ENCODE data around the gene PEX11A.

PEX11A gene

GRCh38 chr15:89647191-89647851, 43.2 kb downstream of the PEX11A start:
- Histone ChIP-seq H3K9me3 (ENCODE audit: control insufficient read depth, insufficient read depth, low read depth, low read length) (no peaks in the 10 kb centered on the region), H3K4me1 (ENCODE audit: control insufficient read depth, insufficient read depth, low read length) (no peaks in the 10 kb centered on the region), H3K27ac (ENCODE audit: extremely low read depth, low read depth, low read length) (no peak overlapping the region), H3K36me3 (ENCODE audit: control insufficient read depth in 2 of 2, insufficient read depth in 1 of 2, low read length in 2 of 2) (peaks cover 32 to 81% of the 10 kb centered on the region in 2 experiments), H3K4me3 (ENCODE audit: low read depth, low read length) (no peak overlapping the region)
- CTCF ChIA-PET: interaction anchor here (0.5 to 3.3 kb wide), 32 partner anchors 9 to 861 kb away, joined by 3 to 36 read pairs (median 4); partner anchors contain the start of gene MESP1
- POLR2A ChIA-PET: interaction anchor here (0.9 kb wide), 1 partner anchor 103 kb away, joined by 3 read pairs; no protein-coding TSS in a partner anchor
- no peak for TF ChIP-seq HIC1 (tag by site-specific recombination; IDR thresholded peaks at IDR 0.05)
- TF ChIP-seq ZNF155 (tag by site-specific recombination; IDR thresholded peaks at IDR 0.05): no peak
- TF ChIP-seq ZBTB7A (tag by site-specific recombination; IDR thresholded peaks at IDR 0.05; ENCODE audit: low read depth): peak; percentile 79; the same call in 1 of the 2 replicates
- no peak for TF ChIP-seq ZNF335 (tag by site-specific recombination; conservative IDR thresholded peaks at IDR 0.05)
- TF ChIP-seq PATZ1 (tag by site-specific recombination; IDR thresholded peaks at IDR 0.05): peak; percentile 87
- TF ChIP-seq ZSCAN18 (tag by site-specific recombination; IDR thresholded peaks at IDR 0.05): no peak
- TF ChIP-seq ZNF677 (tag by site-specific recombination; IDR thresholded peaks at IDR 0.05): no peak
- TF ChIP-seq SETDB1 (IDR thresholded peaks at IDR 0.05; ENCODE audit: insufficient read length, low read length): no peak
- no peak for TF ChIP-seq GLI2 (tag by site-specific recombination; IDR thresholded peaks at IDR 0.05; ENCODE audit: borderline replicate concordance, low read depth)
- TF ChIP-seq SP3 (tag by site-specific recombination; IDR thresholded peaks at IDR 0.05): no peak
- peak; percentile 49; the same call in 1 of the 2 replicates for TF ChIP-seq ZNF324 (tag by site-specific recombination; IDR thresholded peaks at IDR 0.05)
- no peak for TF ChIP-seq ZNF513 (tag by site-specific recombination; IDR thresholded peaks at IDR 0.05)
- TF ChIP-seq HOXC10 (CRISPR knock-in tag; IDR thresholded peaks at IDR 0.05): no peak
- TF ChIP-seq ZNF664 (tag by site-specific recombination; IDR thresholded peaks at IDR 0.05): no peak
- TF ChIP-seq ZNF600 (tag by site-specific recombination; IDR thresholded peaks at IDR 0.05): peak; percentile 89
- TF ChIP-seq ZNF391 (tag by site-specific recombination; IDR thresholded peaks at IDR 0.05; ENCODE audit: borderline replicate concordance, low read depth): peak; percentile 68; the same call in 1 of the 2 replicates
- no peak for TF ChIP-seq ZNF596 (tag by site-specific recombination; IDR thresholded peaks at IDR 0.05)
- no peak for TF ChIP-seq ATF2 (tag by site-specific recombination; IDR thresholded peaks at IDR 0.05; ENCODE audit: low read depth)
- no peak for TF ChIP-seq ZNF621 (tag by site-specific recombination; IDR thresholded peaks at IDR 0.05)
- TF ChIP-seq ZFP3 (tag by site-specific recombination; IDR thresholded peaks at IDR 0.05; ENCODE audit: low read depth): peak; percentile 46; the same call in 1 of the 2 replicates
- no peak for TF ChIP-seq ZNF610 (tag by site-specific recombination; IDR thresholded peaks at IDR 0.05; ENCODE audit: borderline replicate concordance)
- TF ChIP-seq FEZF1 (tag by site-specific recombination; IDR thresholded peaks at IDR 0.05): no peak
- TF ChIP-seq ZNF280C (tag by site-specific recombination; IDR thresholded peaks at IDR 0.05): no peak
- TF ChIP-seq WT1 (tag by site-specific recombination; IDR thresholded peaks at IDR 0.05): peak; percentile 22; the same call in 1 of the 2 replicates
- TF ChIP-seq ZNF501 (tag by site-specific recombination; IDR thresholded peaks at IDR 0.05): 0 out of 2 replicates have a peak, but pooled peaks have one; percentile 43
- TF ChIP-seq HOXA7 (CRISPR knock-in tag; IDR thresholded peaks at IDR 0.05; ENCODE audit: borderline replicate concordance): no peak
- TF ChIP-seq ZNF530 (tag by site-specific recombination; IDR thresholded peaks at IDR 0.05; ENCODE audit: low read depth): no peak

All from HEK293 (cell line).